Stomach (tissue), 9 donors: Measurements from ENCODE around the gene PEX26. TPM values are rescaled to one million over a fixed set of nuclear protein-coding genes. Genes with fewer than 3 reads are reported as not detected.
A peak's percentile ranks its signal among the peaks of the same experiment; 100 is the strongest.

Experiments
- DNase-seq, 2 donors: peaks; one replicate each; pipeline versions ENCODE4 v3.0.0 to v3.0.0-alpha.2; 2013 to 2019
- H3K27ac ChIP-seq, 5 donors: fragments of 200-600 bp in 4 of 5; sonication (generic) in 4 of 5; one replicate each; pipeline ENCODE4 v1.5.1; 2013 to 2019; ENCODE audit warnings: mild to moderate bottlenecking in 1 of 5, moderate library complexity in 1 of 5
- H3K27me3 ChIP-seq, 3 donors: fragments of 200-600 bp; sonication (generic); one replicate each; pipeline ENCODE4 v1.5.1; 2017 to 2019; ENCODE audit warnings: mixed run types in 1 of 3
- H3K36me3 ChIP-seq, 4 donors: fragments of 200-600 bp; sonication (generic); 1 replicate in 3 of 4; 2 replicates in 1 of 4; pipeline ENCODE4 v1.5.1; 2016 to 2019
- H3K4me1 ChIP-seq, 4 donors: fragments of 200-600 bp; sonication (generic); one replicate each; pipeline ENCODE4 v1.5.1; 2016 to 2019
- H3K4me3 ChIP-seq, 4 donors: fragments of 200-600 bp; sonication (generic) in 3 of 4; one replicate each; pipeline ENCODE4 v1.5.1; 2016 to 2019; ENCODE audit warnings: mild to moderate bottlenecking in 1 of 4
- H3K9me3 ChIP-seq, 4 donors: fragments of 200-600 bp; sonication (generic); one replicate each; pipeline ENCODE4 v1.5.1; 2016 to 2019
- EP300 ChIP-seq: sonication (generic); formaldehyde crosslinking; IDR thresholded peaks from one replicate; pipeline ENCODE4 v1.6.1; 2017; ENCODE audit warnings: antibody characterized with exemption
- POLR2A ChIP-seq, 4 donors: fragments of 450-650 bp; IDR thresholded peaks; one replicate each; pipeline ENCODE4 v1.6.1; 2016; ENCODE audit warnings: antibody characterized with exemption in 4 of 4, control low read depth in 2 of 4, mild to moderate bottlenecking in 1 of 4, moderate library complexity in 1 of 4
- POLR2AphosphoS5 ChIP-seq, 3 donors: sonication (generic); formaldehyde crosslinking; IDR thresholded peaks; one replicate each; pipeline ENCODE4 v1.6.1; 2016; ENCODE audit warnings: antibody characterized with exemption in 3 of 3
- WGBS, 5 donors: extraction: QIAGEN DNeasy Blood & Tissue Kit in 3 of 5; methylation state at CpG; one replicate each; pipeline versions ENCODE4 v1.1.5 to v1.1.7; 2013 to 2018; 5-methylcytosine and 5-hydroxymethylcytosine counted together
- intact Hi-C: fragments of 100-400 bp; cut with DNase I; formaldehyde crosslinking; loops from one replicate; pipeline ENCODE4 v1.15.1; 2023; ENCODE audit warnings: low total_unique reads
- polyA plus RNA-seq, 3 donors: library from polyadenylated mRNA; stranded (reverse); fragments of 200-250 nt; gene quantifications; one replicate each; pipeline ENCODE4 v1.2.3, GENCODE V29; 2013
- total RNA-seq, 5 donors: library from RNA; depleted of rRNA; stranded (reverse); fragments of >200 nt; gene quantifications; one replicate each; pipeline versions ENCODE4 v1.1.0 to v1.2.3, GENCODE V29; 2014 to 2016
- TF ChIP-seq, protein P1 (sequence below), 7 experiments: fragments of 450-650 bp in 4 of 7; fragments of 200-600 bp in 3 of 7; sonication (generic) in 3 of 7; IDR thresholded peaks; one replicate each; pipeline ENCODE4 v1.5.1; 2016 to 2019; ENCODE audit warnings: antibody characterized with exemption in 7 of 7, control low read depth in 2 of 7, mild to moderate bottlenecking in 1 of 7
- donor health status: healthy with polysubstance abuse.
- donor health status: Bipolar disorder and iron deficiency.
- donor health status: healthy.

PEX26 gene
- total and polyA plus RNA-seq, 8 donors, result 6.7 to 564 (median 16.5) TPM

DNA sequence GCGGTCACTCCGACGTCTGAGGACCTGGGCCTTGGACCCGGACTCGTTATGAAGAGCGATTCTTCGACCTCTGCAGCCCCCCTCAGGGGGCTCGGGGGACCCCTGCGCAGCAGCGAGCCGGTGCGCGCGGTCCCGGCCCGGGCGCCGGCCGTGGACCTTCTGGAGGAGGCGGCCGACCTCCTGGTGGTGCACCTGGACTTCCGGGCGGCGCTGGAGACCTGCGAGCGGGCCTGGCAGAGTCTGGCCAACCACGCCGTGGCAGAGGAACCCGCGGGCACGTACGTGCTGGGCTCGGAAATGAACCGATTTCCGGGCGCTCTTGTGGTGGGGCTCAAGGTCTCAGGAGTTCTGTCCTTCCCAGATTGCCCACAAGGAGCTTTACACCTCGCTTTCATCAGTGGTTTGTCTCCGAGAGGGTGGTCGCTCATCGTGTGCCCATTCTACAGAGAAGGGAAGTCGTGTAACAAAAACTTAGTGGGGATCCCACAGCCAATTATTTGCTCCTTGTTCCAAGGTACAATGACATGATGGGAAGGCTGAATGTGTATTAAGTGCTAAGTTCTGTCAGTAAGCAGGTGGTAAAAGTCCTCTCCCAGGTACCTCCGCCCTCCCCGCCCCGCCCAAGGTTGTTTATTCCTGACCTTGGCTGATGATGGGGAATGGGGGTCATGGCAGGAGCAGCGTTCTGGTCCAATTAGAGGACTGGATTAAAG is 695 bp downstream of the PEX26 start:
- peak overlapping the region; percentile 82 to 89 (median 89) for H3K27ac ChIP-seq
- H3K36me3 ChIP-seq, result peaks cover 15 to 43% (median 41%) of the 10 kb centered on the region in 4 donors
- H3K9me3 ChIP-seq, result no peaks in the 10 kb centered on the region
- WGBS, 5 donors, result 4 to 22% (median 5%) methylated on average over 10 to 45 of the region's 45 CpGs
- TF ChIP-seq EP300, result no peak
- TF ChIP-seq POLR2AphosphoS5 (IDR thresholded peaks at IDR 0.05), result no peak
- TF ChIP-seq, protein P1, sequence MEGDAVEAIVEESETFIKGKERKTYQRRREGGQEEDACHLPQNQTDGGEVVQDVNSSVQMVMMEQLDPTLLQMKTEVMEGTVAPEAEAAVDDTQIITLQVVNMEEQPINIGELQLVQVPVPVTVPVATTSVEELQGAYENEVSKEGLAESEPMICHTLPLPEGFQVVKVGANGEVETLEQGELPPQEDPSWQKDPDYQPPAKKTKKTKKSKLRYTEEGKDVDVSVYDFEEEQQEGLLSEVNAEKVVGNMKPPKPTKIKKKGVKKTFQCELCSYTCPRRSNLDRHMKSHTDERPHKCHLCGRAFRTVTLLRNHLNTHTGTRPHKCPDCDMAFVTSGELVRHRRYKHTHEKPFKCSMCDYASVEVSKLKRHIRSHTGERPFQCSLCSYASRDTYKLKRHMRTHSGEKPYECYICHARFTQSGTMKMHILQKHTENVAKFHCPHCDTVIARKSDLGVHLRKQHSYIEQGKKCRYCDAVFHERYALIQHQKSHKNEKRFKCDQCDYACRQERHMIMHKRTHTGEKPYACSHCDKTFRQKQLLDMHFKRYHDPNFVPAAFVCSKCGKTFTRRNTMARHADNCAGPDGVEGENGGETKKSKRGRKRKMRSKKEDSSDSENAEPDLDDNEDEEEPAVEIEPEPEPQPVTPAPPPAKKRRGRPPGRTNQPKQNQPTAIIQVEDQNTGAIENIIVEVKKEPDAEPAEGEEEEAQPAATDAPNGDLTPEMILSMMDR (IDR thresholded peaks at IDR 0.05), result no peak
- H3K27me3 ChIP-seq, result no peaks in the 10 kb centered on the region
- intact Hi-C loops, result loop anchor here (10.0 kb wide), 1 partner anchor 84 kb away; no protein-coding TSS in a partner anchor
- H3K4me3 ChIP-seq, result peak overlapping the region; percentile 73 to 95 (median 85)
- H3K4me1 ChIP-seq, result peaks cover 22 to 52% (median 37%) of the 10 kb centered on the region in 4 donors
- peak; percentile 60 to 76 for DNase-seq

DNA sequence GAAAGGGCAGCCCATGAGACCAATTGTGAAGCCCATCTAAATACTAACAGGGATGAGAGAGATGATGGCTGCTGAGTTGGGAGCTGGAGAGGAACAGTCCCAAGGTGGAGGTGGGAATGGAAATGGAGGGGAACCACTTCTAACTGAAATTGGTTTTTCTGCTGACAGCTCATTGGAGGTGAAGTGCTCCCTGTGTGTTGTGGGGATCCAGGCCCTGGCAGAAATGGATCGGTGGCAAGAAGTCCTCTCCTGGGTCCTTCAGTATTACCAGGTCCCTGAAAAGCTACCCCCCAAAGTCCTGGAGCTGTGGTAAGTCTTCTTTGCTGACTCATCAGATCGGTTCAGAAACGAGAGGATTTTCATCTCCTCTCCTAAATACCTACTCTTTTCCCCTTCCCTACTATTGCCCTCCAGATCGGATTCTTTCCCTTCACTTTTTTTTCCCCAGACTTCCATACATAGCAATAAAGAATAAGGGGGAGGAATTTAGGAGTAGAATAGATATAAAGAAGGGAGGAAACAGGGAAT is 2.0 kb downstream of the PEX26 start:
- Histone ChIP-seq H3K36me3 (peaks cover 24 to 56% (median 54%) of the 10 kb centered on the region in 4 donors), H3K4me1 (peaks cover 22 to 53% (median 37%) of the 10 kb centered on the region in 4 donors), H3K4me3 (peak overlapping the region in 1 of 4 donors; percentile 95), H3K9me3 (no peaks in the 10 kb centered on the region), H3K27me3 (no peaks in the 10 kb centered on the region), H3K27ac (peak overlapping the region in 1 of 5 donors; percentile 89)
- no peak for DNase-seq
- WGBS, 5 donors, result 55 to 77% (median 67%) methylated on average over 4 of the region's 4 CpGs
- intact Hi-C loops, result loop anchor here (10.0 kb wide), 1 partner anchor 85 kb away; no protein-coding TSS in a partner anchor
- no peak for TF ChIP-seq POLR2A (IDR thresholded peaks at IDR 0.05)
- TF ChIP-seq, protein P1 (IDR thresholded peaks at IDR 0.05), result no peak
- TF ChIP-seq POLR2AphosphoS5 (IDR thresholded peaks at IDR 0.05), result no peak
- TF ChIP-seq EP300, result no peak

DNA sequence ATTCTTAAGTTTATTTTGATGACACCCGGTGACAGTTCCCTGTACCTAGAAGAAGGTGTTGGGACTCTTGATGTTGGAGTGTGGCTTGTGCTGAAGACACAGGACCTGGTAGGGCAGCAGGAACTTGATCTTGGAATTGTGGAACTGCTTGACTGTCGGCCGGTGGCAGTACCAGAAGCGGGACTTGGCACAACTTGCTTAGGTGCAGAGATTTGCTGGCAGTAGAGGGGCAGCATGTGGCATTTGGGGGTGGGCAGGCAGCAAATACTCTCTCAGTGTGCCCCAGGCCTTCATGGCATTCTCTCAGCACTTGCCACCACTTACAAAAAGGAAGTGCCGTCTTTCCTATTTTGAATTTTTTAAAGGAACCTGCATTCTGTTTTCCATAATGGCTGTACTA is 3.6 kb downstream of the PEX26 start:
- no peak overlapping the region for H3K27ac ChIP-seq
- TF ChIP-seq, protein P1 (IDR thresholded peaks at IDR 0.05), result no peak
- no peak for TF ChIP-seq EP300
- no peak for TF ChIP-seq POLR2A (IDR thresholded peaks at IDR 0.05)
- TF ChIP-seq POLR2AphosphoS5 (IDR thresholded peaks at IDR 0.05), result no peak
- peaks cover 20 to 44% (median 30%) of the 10 kb centered on the region in 4 donors for H3K4me1 ChIP-seq
- H3K4me3 ChIP-seq, result no peak overlapping the region
- no peak for DNase-seq
- no peaks in the 10 kb centered on the region for H3K9me3 ChIP-seq
- intact Hi-C loops, result no loop called here
- H3K36me3 ChIP-seq, result peaks cover 39 to 72% (median 70%) of the 10 kb centered on the region in 4 donors
- H3K27me3 ChIP-seq, result no peaks in the 10 kb centered on the region
- WGBS, 5 donors, result 83 to 88% (median 86%) methylated on average over 5 of the region's 5 CpGs

DNA sequence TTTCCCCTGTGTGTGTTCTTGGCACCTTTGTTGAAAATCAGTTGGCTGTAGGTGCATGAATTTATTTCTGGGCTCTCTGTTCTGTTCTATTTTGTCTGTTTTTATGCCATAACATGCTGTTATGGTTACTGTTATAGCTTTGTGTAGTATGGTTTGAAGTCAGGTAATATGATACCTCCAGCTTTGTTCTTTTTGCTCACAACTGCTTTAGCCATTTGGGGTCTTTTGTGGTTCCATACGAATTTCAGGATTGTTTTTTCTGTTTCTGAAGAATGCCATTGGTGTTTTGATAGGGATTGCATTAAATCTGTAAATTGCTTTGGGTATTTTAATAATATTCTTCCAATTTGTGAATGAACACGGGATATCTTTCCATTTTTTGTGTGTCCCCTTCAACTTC is 4.7 kb downstream of the PEX26 start:
- peaks cover 46 to 83% (median 81%) of the 10 kb centered on the region in 4 donors for H3K36me3 ChIP-seq
- 66 to 77% (median 71%) methylated on average over 2 of the region's 2 CpGs for WGBS, 5 donors
- no peaks in the 10 kb centered on the region for H3K27me3 ChIP-seq
- DNase-seq, result no peak
- H3K9me3 ChIP-seq, result no peaks in the 10 kb centered on the region
- no peak overlapping the region for H3K27ac ChIP-seq
- TF ChIP-seq POLR2AphosphoS5 (IDR thresholded peaks at IDR 0.05) (no peak), POLR2A (IDR thresholded peaks at IDR 0.05) (no peak), EP300 (no peak)
- TF ChIP-seq, protein P1 (IDR thresholded peaks at IDR 0.05), result no peak
- H3K4me1 ChIP-seq, result peaks cover 11 to 34% (median 21%) of the 10 kb centered on the region in 4 donors
- no peak overlapping the region for H3K4me3 ChIP-seq
- intact Hi-C loops, result no loop called here
